HepG2 (cell line): ENCODE results near the gene TNS1. TPM values are rescaled to one million over a fixed set of nuclear protein-coding genes. Genes with fewer than 3 reads are reported as not detected.

Experiments
- ASH2L ChIP-seq: fragments of 300-600, 200-600 bp; sonication (generic); IDR thresholded peaks from 2 replicates; pipeline ENCODE4 v1.7.0; 2017; ENCODE audit warnings: low read depth, mild to moderate bottlenecking, moderate library complexity, mixed read lengths, low read length; ENCODE audit not compliant: insufficient read length
- CERS6 ChIP-seq: sonication (generic); formaldehyde crosslinking; IDR thresholded peaks from 2 replicates; pipeline ENCODE4 v1.5.0; 2020; ENCODE audit warnings: missing genetic modification reagents
- DNMT3B ChIP-seq: conservative IDR thresholded peaks from 2 replicates; pipeline ENCODE4 v1.6.1; 2016; ENCODE audit warnings: missing biosample characterization, control low read depth
- HCFC1 ChIP-seq: fragments of 150-350 bp; IDR thresholded peaks from 2 replicates; pipeline ENCODE4 v1.6.1; 2014; ENCODE audit warnings: low read depth, low read length
- HNRNPH1 ChIP-seq: fragments of 200-400 bp; formaldehyde crosslinking; optimal IDR thresholded peaks from 2 replicates; pipeline ENCODE3; 2017; ENCODE audit warnings: mild to moderate bottlenecking, low read depth, low read length
- HNRNPL ChIP-seq: fragments of 200-400 bp; formaldehyde crosslinking; IDR thresholded peaks from 2 replicates; pipeline ENCODE4 v1.6.1; 2017; ENCODE audit warnings: mild to moderate bottlenecking, low read depth, low read length
- IRF2 ChIP-seq: IDR thresholded peaks from 2 replicates; pipeline ENCODE4 v1.6.1; 2018; ENCODE audit warnings: missing genetic modification reagents, missing compliant biosample characterization
- JUNB ChIP-seq: sonication (generic); formaldehyde crosslinking; IDR thresholded peaks from 2 replicates; pipeline ENCODE4 v1.8.0; 2022; ENCODE audit warnings: missing genetic modification reagents, mild to moderate bottlenecking, borderline replicate concordance
- KMT2B ChIP-seq: IDR thresholded peaks from 2 replicates; pipeline ENCODE4 v1.6.1; 2016; ENCODE audit warnings: missing genetic modification reagents, missing compliant biosample characterization
- MIXL1 ChIP-seq: IDR thresholded peaks from 2 replicates; pipeline ENCODE4 v1.6.1; 2016
- MTA1 ChIP-seq: sonication (generic); formaldehyde crosslinking; IDR thresholded peaks from 2 replicates; pipeline ENCODE4 v1.4.0; 2020; ENCODE audit warnings: missing genetic modification reagents, mild to moderate bottlenecking, borderline replicate concordance
- MTA3 ChIP-seq: sonication (generic); formaldehyde crosslinking; IDR thresholded peaks from 2 replicates; pipeline ENCODE4 v1.4.0; 2020; ENCODE audit warnings: missing genetic modification reagents
- MXD4 ChIP-seq: IDR thresholded peaks from 2 replicates; pipeline ENCODE4 v1.6.1; 2016; ENCODE audit warnings: mild to moderate bottlenecking, missing biosample characterization, missing genetic modification reagents
- SNAPC2 ChIP-seq: sonication (generic); formaldehyde crosslinking; IDR thresholded peaks from 2 replicates; pipeline ENCODE4 v1.8.1; 2022; ENCODE audit warnings: mild to moderate bottlenecking, missing genetic modification reagents
- SOX5 ChIP-seq: IDR thresholded peaks from 2 replicates; pipeline ENCODE4 v1.6.1; 2016; ENCODE audit warnings: borderline replicate concordance
- SP2 ChIP-seq: sonication (generic); formaldehyde crosslinking; IDR thresholded peaks from 2 replicates; pipeline ENCODE4 v1.5.1; 2020; ENCODE audit warnings: mild to moderate bottlenecking, missing genetic modification reagents
- TCF7L2 ChIP-seq: IDR thresholded peaks from 2 replicates; pipeline ENCODE4 v1.6.1; 2011; ENCODE audit warnings: mild to moderate bottlenecking, low read depth, low read length, moderate library complexity
- TFAP4 ChIP-seq: sonication (generic); IDR thresholded peaks from 2 replicates; pipeline ENCODE4 v1.6.1; 2016; ENCODE audit warnings: low read depth, borderline replicate concordance
- TFE3 ChIP-seq: IDR thresholded peaks from 2 replicates; pipeline ENCODE4 v1.6.1; 2016
- THYN1 ChIP-seq: sonication (generic); formaldehyde crosslinking; IDR thresholded peaks from 2 replicates; pipeline ENCODE4 v1.8.1; 2023; ENCODE audit warnings: low read depth, mild to moderate bottlenecking, moderate library complexity, missing genetic modification reagents, borderline replicate concordance
- TOPORS ChIP-seq: sonication (generic); formaldehyde crosslinking; IDR thresholded peaks from 2 replicates; pipeline ENCODE4 v1.8.0; 2023; ENCODE audit warnings: mild to moderate bottlenecking, missing genetic modification reagents
- ZNF224 ChIP-seq: sonication (generic); formaldehyde crosslinking; IDR thresholded peaks from 2 replicates; pipeline ENCODE4 v1.5.0; 2020; ENCODE audit warnings: mild to moderate bottlenecking, missing genetic modification reagents
- ZNF329 ChIP-seq: sonication (generic); formaldehyde crosslinking; IDR thresholded peaks from 2 replicates; pipeline ENCODE4 v1.9.0; 2021; ENCODE audit warnings: low read depth, mild to moderate bottlenecking, missing genetic modification reagents
- ZNF331 ChIP-seq: sonication (generic); formaldehyde crosslinking; IDR thresholded peaks from 2 replicates; pipeline ENCODE4 v1.4.0; 2020; ENCODE audit warnings: missing genetic modification reagents
- ZNF513 ChIP-seq: sonication (generic); formaldehyde crosslinking; conservative IDR thresholded peaks from 2 replicates; pipeline ENCODE4 v1.5.0; 2020; ENCODE audit warnings: missing genetic modification reagents
- ZNF570 ChIP-seq: sonication (generic); formaldehyde crosslinking; IDR thresholded peaks from 2 replicates; pipeline ENCODE4 v1.4.0; 2020; ENCODE audit warnings: mild to moderate bottlenecking, missing genetic modification reagents, borderline replicate concordance
- ZNF616 ChIP-seq: sonication (generic); formaldehyde crosslinking; IDR thresholded peaks from 2 replicates; pipeline ENCODE4 v1.5.0; 2020; ENCODE audit warnings: low read depth, mild to moderate bottlenecking, missing genetic modification reagents
- ZNF720 ChIP-seq: sonication (generic); formaldehyde crosslinking; IDR thresholded peaks from 2 replicates; pipeline ENCODE4 v1.4.0; 2020; ENCODE audit warnings: missing genetic modification reagents
- ZNF788 ChIP-seq: sonication (generic); formaldehyde crosslinking; IDR thresholded peaks from 2 replicates; pipeline ENCODE4 v1.5.0; 2020; ENCODE audit warnings: mild to moderate bottlenecking, missing genetic modification reagents, borderline replicate concordance
- ZSCAN31 ChIP-seq: sonication (generic); formaldehyde crosslinking; IDR thresholded peaks from 2 replicates; pipeline ENCODE4 v1.5.0; 2020; ENCODE audit warnings: low read depth, mild to moderate bottlenecking, missing genetic modification reagents
- polyA plus RNA-seq, 8 experiments: library from polyadenylated mRNA; depleted of rRNA in 3 of 8; stranded (reverse) in 7 of 8; unstranded in 1 of 8; fragments of >200 nt; fragmentation: Illumina TruSeq in 4 of 8; extraction: Trizol in 4 of 8; gene quantifications; 2 replicates each; pipeline versions ENCODE4 v1.2.1 to v1.2.3, GENCODE V29; 2011 to 2016; ENCODE audit warnings: low read depth in 4 of 8, missing spikeins in 1 of 8, mixed read lengths in 1 of 8; ENCODE audit not compliant: insufficient read depth in 1 of 8
- total RNA-seq, 5 experiments: library from RNA; depleted of rRNA; stranded (reverse); fragments of >200 nt; fragmentation: Illumina TruSeq; extraction: Trizol; gene quantifications; 2 replicates each; pipeline ENCODE4 v1.2.3, GENCODE V29; 2016; ENCODE audit warnings: low read depth in 1 of 5

TNS1 gene
- total and polyA plus RNA-seq, 2 of the 13 experiments (the other 11 are each of a cell fraction or from before 2014, with no cell fraction given) = 1.9 to 118 TPM

GRCh38 chr2:217785544-217786045 is 217.2 kb downstream of the TNS1 start (continued):
- TF ChIP-seq THYN1 (CRISPR knock-in tag) (no peak), ZNF331 (CRISPR knock-in tag) (no peak), TFAP4 (no peak), SP2 (no peak), KMT2B (CRISPR knock-in tag) (no peak), ZNF224 (CRISPR knock-in tag) (no peak), ZNF329 (CRISPR knock-in tag) (no peak), ZNF513 (CRISPR knock-in tag) (no peak), TOPORS (CRISPR knock-in tag) (no peak), MTA3 (CRISPR knock-in tag) (no peak), HNRNPL (no peak), ZNF570 (CRISPR knock-in tag) (no peak), ZSCAN31 (CRISPR knock-in tag) (no peak), MXD4 (CRISPR knock-in tag) (no peak), IRF2 (CRISPR knock-in tag) (no peak), TCF7L2 (no peak), CERS6 (CRISPR knock-in tag) (no peak), JUNB (CRISPR knock-in tag) (no peak), ZNF788 (CRISPR knock-in tag) (no peak), SNAPC2 (CRISPR knock-in tag) (no peak), HNRNPH1 (no peak), SOX5 (CRISPR knock-in tag) (no peak; the same call in 1 of the 2 replicates), MIXL1 (CRISPR knock-in tag) (no peak), HCFC1 (no peak), ASH2L (no peak), ZNF616 (CRISPR knock-in tag) (no peak), ZNF720 (CRISPR knock-in tag) (no peak), TFE3 (peak; percentile 21; the same call in 1 of the 2 replicates), MTA1 (CRISPR knock-in tag) (no peak), DNMT3B (CRISPR knock-in tag) (no peak)
